IMR-90 (cell line): ENCODE results near the gene TAT. TPM values are rescaled to one million over a fixed set of nuclear protein-coding genes. Genes with fewer than 3 reads are reported as not detected.
A peak's percentile ranks its signal among the peaks of the same experiment; 100 is the strongest.

Source experiments
- ATAC-seq: fragments of 200-7000 bp; cut with Tn5 transposase; 2 replicates; pipeline ENCODE4 v1.9.1; 2020; ENCODE audit warnings: low read depth, mild to moderate bottlenecking, moderate library complexity
- BruUV-seq: library from RNA; stranded (reverse); fragments of 400-500 nt; replicated peaks from 2 replicates; lab custom pipeline; 2021; lab: Mats Ljungman, UMichigan
- CTCF ChIA-PET: fragments of 300-600 bp; formaldehyde crosslinking; extraction: SDS; loops from one replicate; lab custom pipeline; 2021; ENCODE audit warnings: antibody characterized with exemption; lab: Yijun Ruan, JAX
- POLR2A ChIA-PET: fragments of 300-600 bp; sonication (Branson Sonifier 250); formaldehyde crosslinking; loops from one replicate; lab custom pipeline; 2022; ENCODE audit warnings: antibody characterized with exemption; ENCODE audit not compliant: unreplicated experiment; lab: Charles Lee
- DNase-seq: peaks from one replicate; pipeline ENCODE4 v3.0.0; 2013
- H2AFZ ChIP-seq: replicated peaks from 2 replicates; pipeline ENCODE3; 2013; ENCODE audit warnings: low read length, mild to moderate bottlenecking; ENCODE audit not compliant: poor library complexity
- H2AK5ac ChIP-seq: 2 replicates; pipeline ENCODE4 v1.6.1; 2013; ENCODE audit warnings: low read depth, low read length, inconsistent platforms
- H2AK9ac ChIP-seq: replicated peaks from 2 replicates; pipeline ENCODE3; 2013; ENCODE audit warnings: mild to moderate bottlenecking, low read depth, low read length, moderate library complexity; ENCODE audit not compliant: poor library complexity
- H2BK120ac ChIP-seq: 2 replicates; pipeline ENCODE4 v1.6.1; 2013; ENCODE audit warnings: low read depth, low read length, inconsistent platforms
- H2BK15ac ChIP-seq: 3 replicates; pipeline ENCODE4 v1.6.1; 2013; ENCODE audit warnings: low read depth, low read length, inconsistent platforms
- H2BK20ac ChIP-seq: 2 replicates; pipeline ENCODE4 v1.6.1; 2013; ENCODE audit warnings: low read depth, mild to moderate bottlenecking, inconsistent platforms, low read length, moderate library complexity
- H2BK5ac ChIP-seq: 2 replicates; pipeline ENCODE4 v1.6.1; 2013; ENCODE audit warnings: mild to moderate bottlenecking, low read depth, low read length, inconsistent platforms; ENCODE audit not compliant: poor library complexity, severe bottlenecking
- H3K14ac ChIP-seq: replicated peaks from 2 replicates; pipeline ENCODE4 v1.6.1; 2013; ENCODE audit warnings: low read depth, low read length, inconsistent platforms
- H3K18ac ChIP-seq: 2 replicates; pipeline ENCODE4 v1.6.1; 2013; ENCODE audit warnings: low read depth, low read length, control low read depth
- H3K23ac ChIP-seq: 2 replicates; pipeline ENCODE4 v1.6.1; 2013; ENCODE audit warnings: low read depth, low read length, inconsistent platforms
- H3K27ac ChIP-seq: 2 replicates; pipeline ENCODE4 v1.5.1; 2013; ENCODE audit warnings: mild to moderate bottlenecking, control low read depth, low read length; ENCODE audit not compliant: insufficient read depth
- H3K27me3 ChIP-seq: 2 replicates; pipeline ENCODE4 v1.6.1; 2013; ENCODE audit warnings: low read length; ENCODE audit not compliant: control insufficient read depth, insufficient read depth
- H3K36me3 ChIP-seq: 2 replicates; pipeline ENCODE4 v1.6.1; 2013; ENCODE audit warnings: low read length, mixed read lengths; ENCODE audit not compliant: control insufficient read depth, insufficient read depth
- H3K4ac ChIP-seq: 2 replicates; pipeline ENCODE4 v1.6.1; 2013; ENCODE audit warnings: low read depth, low read length, inconsistent platforms
- H3K4me1 ChIP-seq: 2 replicates; pipeline ENCODE4 v1.6.1; 2013; ENCODE audit warnings: low read length, mixed read lengths; ENCODE audit not compliant: control insufficient read depth, insufficient read depth
- H3K4me2 ChIP-seq: 2 replicates; pipeline ENCODE4 v1.6.1; 2013; ENCODE audit warnings: low read depth, mild to moderate bottlenecking, control low read depth, low read length, moderate library complexity
- H3K4me3 ChIP-seq: 2 replicates; pipeline ENCODE4 v1.5.1; 2013; ENCODE audit warnings: low read depth, mild to moderate bottlenecking, control low read depth, low read length, moderate library complexity; ENCODE audit not compliant: insufficient read depth
- H3K56ac ChIP-seq: 2 replicates; pipeline ENCODE4 v1.6.1; 2013; ENCODE audit warnings: low read length, inconsistent platforms; ENCODE audit not compliant: insufficient read depth; ENCODE audit errors: extremely low read depth
- H3K79me1 ChIP-seq, 2 experiments: 2 replicates each; pipeline ENCODE4 v1.6.1; 2013; ENCODE audit warnings: low read length in 2 of 2, inconsistent platforms in 1 of 2, low read depth in 1 of 2
- H3K9ac ChIP-seq: 2 replicates; pipeline ENCODE4 v1.6.1; 2013; ENCODE audit warnings: low read depth, low read length, control low read depth
- H3K9me1 ChIP-seq: 2 replicates; pipeline ENCODE4 v1.6.1; 2013; ENCODE audit warnings: low read length, inconsistent platforms; ENCODE audit not compliant: insufficient read depth
- H3K9me3 ChIP-seq: 2 replicates; pipeline ENCODE4 v1.6.1; 2013; ENCODE audit warnings: low read length; ENCODE audit not compliant: control insufficient read depth, insufficient read depth
- H4K20me1 ChIP-seq: 2 replicates; pipeline ENCODE4 v1.6.1; 2013; ENCODE audit warnings: low read length, inconsistent platforms; ENCODE audit not compliant: insufficient read depth
- H4K5ac ChIP-seq: 2 replicates; pipeline ENCODE4 v1.6.1; 2013; ENCODE audit warnings: mild to moderate bottlenecking, low read depth, low read length, control low read depth
- H4K8ac ChIP-seq, 2 experiments: 2 replicates each; pipeline ENCODE4 v1.6.1; 2013; ENCODE audit warnings: low read depth in 2 of 2, low read length in 2 of 2, control low read depth in 1 of 2, inconsistent platforms in 1 of 2
- H4K91ac ChIP-seq: 2 replicates; pipeline ENCODE4 v1.6.1; 2013; ENCODE audit warnings: low read depth, low read length, inconsistent platforms; ENCODE audit not compliant: insufficient read depth
- CEBPB ChIP-seq: IDR thresholded peaks from 2 replicates; pipeline ENCODE4 v1.6.1; 2012; ENCODE audit warnings: low read depth, low read length, improper control_type of control experiment
- CHD1 ChIP-seq: IDR thresholded peaks from 2 replicates; pipeline ENCODE4 v1.6.1; 2012; ENCODE audit warnings: low read depth, low read length, improper control_type of control experiment
- MAZ ChIP-seq: IDR thresholded peaks from 2 replicates; pipeline ENCODE4 v1.6.1; 2012; ENCODE audit warnings: low read depth, mild to moderate bottlenecking, low read length, improper control_type of control experiment, moderate library complexity, borderline replicate concordance
- MXI1 ChIP-seq: IDR thresholded peaks from 2 replicates; pipeline ENCODE4 v1.6.1; 2012; ENCODE audit warnings: low read depth, mild to moderate bottlenecking, low read length, moderate library complexity, borderline replicate concordance
- NFE2L2 ChIP-seq: fragments of 150-350 bp; IDR thresholded peaks from 2 replicates; pipeline ENCODE4 v1.6.1; 2016; ENCODE audit warnings: low read depth, mild to moderate bottlenecking, low read length
- POLR2A ChIP-seq: IDR thresholded peaks from 2 replicates; pipeline ENCODE4 v1.6.1; 2012; ENCODE audit warnings: mild to moderate bottlenecking, low read depth, low read length
- RAD21 ChIP-seq: IDR thresholded peaks from 2 replicates; pipeline ENCODE4 v1.6.1; 2012; ENCODE audit warnings: low read length, improper control_type of control experiment
- RCOR1 ChIP-seq: IDR thresholded peaks from 2 replicates; pipeline ENCODE4 v1.6.1; 2012; ENCODE audit warnings: mild to moderate bottlenecking, low read length, improper control_type of control experiment; ENCODE audit not compliant: insufficient replicate concordance
- RFX5 ChIP-seq: IDR thresholded peaks from 2 replicates; pipeline ENCODE4 v1.8.0; 2012; ENCODE audit warnings: low read depth, mild to moderate bottlenecking, low read length, moderate library complexity
- SMC3 ChIP-seq: fragments of 150-350 bp; IDR thresholded peaks from 2 replicates; pipeline ENCODE4 v1.6.1; 2016; ENCODE audit warnings: low read depth, mild to moderate bottlenecking, antibody characterized with exemption, low read length, moderate library complexity
- USF2 ChIP-seq: fragments of 150-350 bp; IDR thresholded peaks from 2 replicates; pipeline ENCODE4 v1.6.1; 2017; ENCODE audit warnings: mild to moderate bottlenecking, antibody characterized with exemption, low read length, low read depth
- WGBS, 2 experiments: methylation state at CpG; one replicate each; pipeline versions ENCODE4 v1.1.5 to v1.1.7; 2013; ENCODE audit warnings: missing lambda C conversion rate in 2 of 2; ENCODE audit not compliant: insufficient read length in 1 of 2; ENCODE audit errors: extremely low coverage in 2 of 2; 5-methylcytosine and 5-hydroxymethylcytosine counted together
- dilution Hi-C: fragments of 300-500 bp; cut with HindIII; formaldehyde crosslinking; loops from one replicate; pipeline ENCODE4 v1.14.3; 2018; ENCODE audit warnings: low sequenced_read_pairs; ENCODE audit not compliant: unreplicated experiment
- in situ Hi-C: fragments of 300-500 bp; cut with MboI; formaldehyde crosslinking; loops from 3 replicates; pipeline ENCODE4 v1.14.3; 2019; ENCODE audit warnings: low sequenced_read_pairs, inconsistent platforms, mixed read lengths
- intact Hi-C: fragments of 100-400 bp; cut with micrococcal nuclease; formaldehyde crosslinking; loops from 2 replicates; pipeline ENCODE4 v1.10.0; 2022
- polyA plus RNA-seq, 3 experiments: library from polyadenylated mRNA; depleted of rRNA; stranded (reverse); fragments of >200 nt; gene quantifications; 2 replicates each; pipeline ENCODE4 v1.2.3, GENCODE V29; 2012; ENCODE audit warnings: low replicate concordance in 1 of 3
- total RNA-seq: library from RNA; depleted of rRNA; stranded (reverse); fragments of >200 nt; gene quantifications from 2 replicates; pipeline ENCODE4 v1.2.3, GENCODE V29; 2012
- TF ChIP-seq, protein P1 (sequence below): conservative IDR thresholded peaks from 2 replicates; pipeline ENCODE4 v1.5.1; 2012; ENCODE audit warnings: mild to moderate bottlenecking, low read depth, low read length, improper control_type of control experiment

TAT gene
- total and polyA plus RNA-seq, 2 of the 4 experiments (the other 2 are of a cell fraction), result not detected

DNA sequence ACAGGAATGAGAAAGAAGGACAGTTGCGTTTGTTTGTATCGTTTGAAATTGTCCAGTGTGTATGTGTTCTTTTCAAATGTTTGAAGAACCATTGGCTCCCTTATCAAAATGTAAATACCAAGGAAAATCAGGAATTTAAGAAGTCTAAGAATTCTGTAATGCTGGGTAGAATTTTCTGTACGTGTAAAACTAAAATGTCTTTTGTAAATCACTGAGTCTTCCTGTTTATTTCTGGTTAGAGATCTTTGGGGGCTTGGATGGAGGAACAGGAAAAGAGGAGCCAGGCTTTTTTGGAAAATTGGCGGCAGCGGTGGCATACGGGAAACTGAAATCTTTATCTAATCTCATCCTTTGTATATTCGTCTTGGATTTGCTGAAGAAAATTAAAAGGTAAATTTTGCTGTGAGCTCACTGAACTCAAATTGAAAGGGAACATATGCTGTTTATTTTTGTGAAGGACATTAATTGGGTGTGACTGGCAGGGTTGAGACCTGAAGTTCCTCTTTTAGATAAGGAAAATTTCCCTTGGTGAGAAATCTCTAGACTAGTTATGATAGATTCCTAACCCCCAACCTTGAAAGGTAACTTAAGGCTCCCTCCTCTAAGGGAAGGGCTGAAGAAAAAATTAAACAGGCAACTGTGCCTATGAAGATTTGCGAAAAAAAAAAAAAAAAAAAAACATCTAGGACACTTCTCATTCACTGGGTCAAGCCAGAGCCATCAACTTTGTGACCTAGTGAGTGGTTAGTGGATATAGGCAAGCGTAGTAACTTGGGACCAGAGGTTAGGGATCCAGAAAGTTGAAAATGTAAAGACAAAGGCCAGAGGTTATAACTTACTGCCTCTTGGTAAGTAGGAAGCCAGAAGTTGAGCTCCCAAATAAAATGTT is 10.8 kb downstream of the TAT start (continued):
- TF ChIP-seq NFE2L2 (no peak), MAZ (no peak)

GRCh38 chr16:71564335-71564967 is 12.4 kb downstream of the TAT start:
- TF ChIP-seq MAZ, result no peak
- no peak for TF ChIP-seq RCOR1
- no peak for TF ChIP-seq RFX5
- TF ChIP-seq SMC3, result no peak
- no peak for TF ChIP-seq CEBPB
- TF ChIP-seq RAD21, result no peak
- no peak for TF ChIP-seq NFE2L2
- TF ChIP-seq USF2, result no peak
- TF ChIP-seq CHD1, result no peak
- no peak for TF ChIP-seq MXI1
- TF ChIP-seq, protein P1, sequence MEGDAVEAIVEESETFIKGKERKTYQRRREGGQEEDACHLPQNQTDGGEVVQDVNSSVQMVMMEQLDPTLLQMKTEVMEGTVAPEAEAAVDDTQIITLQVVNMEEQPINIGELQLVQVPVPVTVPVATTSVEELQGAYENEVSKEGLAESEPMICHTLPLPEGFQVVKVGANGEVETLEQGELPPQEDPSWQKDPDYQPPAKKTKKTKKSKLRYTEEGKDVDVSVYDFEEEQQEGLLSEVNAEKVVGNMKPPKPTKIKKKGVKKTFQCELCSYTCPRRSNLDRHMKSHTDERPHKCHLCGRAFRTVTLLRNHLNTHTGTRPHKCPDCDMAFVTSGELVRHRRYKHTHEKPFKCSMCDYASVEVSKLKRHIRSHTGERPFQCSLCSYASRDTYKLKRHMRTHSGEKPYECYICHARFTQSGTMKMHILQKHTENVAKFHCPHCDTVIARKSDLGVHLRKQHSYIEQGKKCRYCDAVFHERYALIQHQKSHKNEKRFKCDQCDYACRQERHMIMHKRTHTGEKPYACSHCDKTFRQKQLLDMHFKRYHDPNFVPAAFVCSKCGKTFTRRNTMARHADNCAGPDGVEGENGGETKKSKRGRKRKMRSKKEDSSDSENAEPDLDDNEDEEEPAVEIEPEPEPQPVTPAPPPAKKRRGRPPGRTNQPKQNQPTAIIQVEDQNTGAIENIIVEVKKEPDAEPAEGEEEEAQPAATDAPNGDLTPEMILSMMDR, result no peak
- no peak for TF ChIP-seq POLR2A
- no CpG with 5 or more reads among the region's 19 CpGs for WGBS, 2 experiments
- H3K9me3 ChIP-seq, result no peaks in the 10 kb centered on the region
- no peaks in the 10 kb centered on the region for H3K36me3 ChIP-seq
- dilution Hi-C loops, result no loop called here
- peak overlapping the region; percentile 95 for H2AFZ ChIP-seq
- ChIA-PET POLR2A (no interaction called here), CTCF (interaction anchor here (0.6 to 1.4 kb wide), 7 partner anchors 10 to 1448 kb away, joined by 3 to 6 read pairs (median 3); no protein-coding TSS in a partner anchor)
- no peak for ATAC-seq
- no peak for DNase-seq
- H3K9me1 ChIP-seq, result no peaks in the 10 kb centered on the region
- peak overlapping the region; percentile 98 for H3K4me2 ChIP-seq
- no peak overlapping the region for H2BK5ac ChIP-seq
- BruUV-seq, result no TSS peak
- H4K20me1 ChIP-seq, result no peaks in the 10 kb centered on the region
- no peak overlapping the region for H4K91ac ChIP-seq
- H3K27ac ChIP-seq, result no peak overlapping the region
- H3K14ac ChIP-seq, result no peak overlapping the region
- no peaks in the 10 kb centered on the region; the same call in 1 of the 2 replicates for H3K27me3 ChIP-seq
- H3K23ac ChIP-seq, result no peak overlapping the region
- intact Hi-C loops, result loop anchor here (2.0 kb wide), 1 partner anchor 46 kb away; no protein-coding TSS in a partner anchor
- peak overlapping the region; percentile 61 for H2AK9ac ChIP-seq
- in situ Hi-C loops, result no loop called here
- H3K4ac ChIP-seq, result no peak overlapping the region
- H4K5ac ChIP-seq, result no peak overlapping the region
- no peak overlapping the region for H2BK15ac ChIP-seq
- H3K9ac ChIP-seq, result 0 out of 2 replicates have a peak overlapping the region, but pooled peaks have one; percentile 22
- H2AK5ac ChIP-seq, result no peak overlapping the region
- H2BK120ac ChIP-seq, result no peak overlapping the region
- H2BK20ac ChIP-seq, result no peak overlapping the region
- H3K56ac ChIP-seq, result no peak overlapping the region
- H3K4me1 ChIP-seq, result no peaks in the 10 kb centered on the region
- no peak overlapping the region for H3K18ac ChIP-seq
- peak overlapping the region; percentile 48 for H3K4me3 ChIP-seq
- no peaks in the 10 kb centered on the region for H3K79me1 ChIP-seq
- H4K8ac ChIP-seq, result peak overlapping the region; percentile 62 to 90; a peak in 3 of 4 replicates
